GM12878 (cell line): ENCODE measurements around the gene COL4A1. TPM values are rescaled to one million over a fixed set of nuclear protein-coding genes. Genes with fewer than 3 reads are reported as not detected.
A peak's percentile ranks its signal among the peaks of the same experiment; 100 is the strongest.

Experiments
- ATAC-seq: fragments of 200-7000 bp; cut with Tn5 transposase; 3 replicates; pipeline ENCODE4 v1.9.1; 2020; ENCODE audit warnings: mild to moderate bottlenecking, moderate library complexity
- BruUV-seq: library from RNA; stranded (reverse); fragments of 400-500 nt; replicated peaks from 2 replicates; lab custom pipeline; 2021; lab: Mats Ljungman, UMichigan
- CTCF ChIA-PET: fragments of 300-600 bp; sonication (Branson Sonifier 250); formaldehyde crosslinking; extraction: SDS; loops from one replicate; lab custom pipeline; 2021; ENCODE audit warnings: inconsistent platforms; lab: Yijun Ruan, JAX
- POLR2A ChIA-PET: fragments of 350-600 bp; formaldehyde crosslinking; extraction: SDS; loops from one replicate; lab custom pipeline; 2021; ENCODE audit warnings: inconsistent platforms; lab: Charles Lee
- RAD21 ChIA-PET: fragments of 300-600 bp; sonication (Branson Sonifier 250); formaldehyde crosslinking; loops from one replicate; lab custom pipeline; 2023; ENCODE audit warnings: antibody characterized with exemption; ENCODE audit not compliant: unreplicated experiment; lab: Charles Lee
- SMC1A ChIA-PET: fragments of 300-600 bp; sonication (Branson Sonifier 250); formaldehyde crosslinking; loops from one replicate; lab custom pipeline; 2023; ENCODE audit not compliant: unreplicated experiment, uncharacterized antibody; lab: Charles Lee
- DNase-seq: peaks from one replicate; pipeline ENCODE4 v3.0.0-alpha.2; 2011; ENCODE audit warnings: low read depth, low spot score
- FAIRE-seq: peaks from 3 replicates; lab custom pipeline; 2011; peaks lifted over from hg19 to GRCh38; lab: Jason Lieb, UNC
- H2AFZ ChIP-seq: 2 replicates; pipeline ENCODE4 v1.6.0; 2011; ENCODE audit warnings: low read depth, low read length, control low read depth; ENCODE audit not compliant: control insufficient read depth
- H3K27ac ChIP-seq: 2 replicates; pipeline ENCODE4 v1.5.1; 2011; ENCODE audit warnings: control low read depth; ENCODE audit not compliant: control insufficient read depth, insufficient read depth
- H3K27me3 ChIP-seq, 2 experiments: replicated peaks in 1 of 2; 2 replicates each; pipeline versions ENCODE4 v1.6.0 to v1.6.1; 2011; ENCODE audit warnings: low read length in 1 of 2; ENCODE audit not compliant: control insufficient read depth in 2 of 2, insufficient read depth in 2 of 2
- H3K36me3 ChIP-seq, 2 experiments: 2 replicates each; pipeline ENCODE4 v1.5.1; 2011; ENCODE audit warnings: low read length in 1 of 2; ENCODE audit not compliant: control insufficient read depth in 2 of 2, insufficient read depth in 2 of 2
- H3K4me1 ChIP-seq: 2 replicates; pipeline ENCODE4 v1.6.1; 2011; ENCODE audit warnings: mild to moderate bottlenecking, low read length, moderate library complexity, mixed read lengths; ENCODE audit not compliant: control insufficient read depth, insufficient read depth
- H3K4me2 ChIP-seq: 2 replicates; pipeline ENCODE4 v1.6.0; 2011; ENCODE audit warnings: control low read depth; ENCODE audit not compliant: control insufficient read depth, insufficient read depth
- H3K4me3 ChIP-seq: fragments of 200-600 bp; sonication (generic); 2 replicates; pipeline ENCODE4 v1.5.1; 2016
- H3K79me2 ChIP-seq: 2 replicates; pipeline ENCODE4 v1.6.0; 2011; ENCODE audit warnings: low read length; ENCODE audit not compliant: control insufficient read depth, insufficient read depth
- H3K9ac ChIP-seq: 2 replicates; pipeline ENCODE4 v1.8.0; 2011; ENCODE audit warnings: low read length, control low read depth, mixed read lengths; ENCODE audit not compliant: control insufficient read depth, insufficient read depth
- H3K9me3 ChIP-seq: replicated peaks from 3 replicates; pipeline ENCODE4 v1.5.1; 2011; ENCODE audit warnings: mild to moderate bottlenecking, low read length; ENCODE audit not compliant: control insufficient read depth, insufficient read depth
- H4K20me1 ChIP-seq: 2 replicates; pipeline ENCODE4 v1.6.0; 2011; ENCODE audit not compliant: control insufficient read depth, insufficient read depth
- ATF2 ChIP-seq: IDR thresholded peaks from 2 replicates; pipeline ENCODE4 v1.6.1; 2012; ENCODE audit warnings: low read length, inconsistent platforms
- BHLHE40 ChIP-seq, 2 experiments: fragments of 450-650 bp in 1 of 2; IDR thresholded peaks; 2 replicates each; pipeline ENCODE4 v1.6.1; 2011 to 2017; ENCODE audit warnings: low read depth in 2 of 2, borderline replicate concordance in 1 of 2, improper control_type of control experiment in 1 of 2, low read length in 1 of 2, mild to moderate bottlenecking in 1 of 2
- IKZF1 ChIP-seq: fragments of 450-650 bp; conservative IDR thresholded peaks from 2 replicates; pipeline ENCODE4 v1.6.1; 2017; ENCODE audit warnings: antibody characterized with exemption, mild to moderate bottlenecking
- MTA2 ChIP-seq: fragments of 450-650 bp; IDR thresholded peaks from 2 replicates; pipeline ENCODE4 v1.6.1; 2016; ENCODE audit warnings: low read depth, mild to moderate bottlenecking, moderate library complexity
- POLR2AphosphoS5 ChIP-seq: IDR thresholded peaks from 2 replicates; pipeline ENCODE4 v1.6.1; 2011; ENCODE audit warnings: mild to moderate bottlenecking, low read length, inconsistent platforms
- RAD21 ChIP-seq: IDR thresholded peaks from 2 replicates; pipeline ENCODE4 v1.6.1; 2011; ENCODE audit warnings: mild to moderate bottlenecking, low read depth, low read length, moderate library complexity; ENCODE audit not compliant: insufficient read depth
- SMARCA5 ChIP-seq: fragments of 450-650 bp; IDR thresholded peaks from 2 replicates; pipeline ENCODE4 v1.6.1; 2017; ENCODE audit warnings: mild to moderate bottlenecking
- SMC3 ChIP-seq: IDR thresholded peaks from 2 replicates; pipeline ENCODE4 v1.6.1; 2011; ENCODE audit warnings: low read length, improper control_type of control experiment, borderline replicate concordance
- TARDBP ChIP-seq: IDR thresholded peaks from 2 replicates; pipeline ENCODE4 v1.6.1; 2016; ENCODE audit warnings: borderline replicate concordance
- ZNF207 ChIP-seq: fragments of 450-650 bp; IDR thresholded peaks from 2 replicates; pipeline ENCODE4 v1.6.1; 2014; ENCODE audit warnings: antibody characterized with exemption, mild to moderate bottlenecking, borderline replicate concordance
- ZNF384 ChIP-seq: IDR thresholded peaks from 2 replicates; pipeline ENCODE4 v1.6.1; 2012; ENCODE audit warnings: low read depth, mild to moderate bottlenecking, low read length, improper control_type of control experiment, borderline replicate concordance
- WGBS: methylation state at CpG from one replicate; pipeline ENCODE4 v1.1.6; 2016; ENCODE audit warnings: low lambda C conversion rate; ENCODE audit not compliant: insufficient replicate concordance, insufficient coverage; ENCODE audit errors: missing lambda C conversion rate; 5-methylcytosine and 5-hydroxymethylcytosine counted together
- in situ Hi-C: fragments of 300-500 bp; cut with MboI; formaldehyde crosslinking; loops from 9 replicates; pipeline ENCODE4 v1.14.3; 2018; ENCODE audit warnings: mixed read lengths
- intact Hi-C: fragments of 100-400 bp; cut with micrococcal nuclease; formaldehyde crosslinking; loops from one replicate; pipeline ENCODE4 v1.14.2; 2022; ENCODE audit not compliant: unreplicated experiment
- polyA plus RNA-seq, 11 experiments: library from polyadenylated mRNA; depleted of rRNA in 4 of 11; unstranded in 6 of 11; stranded (reverse) in 5 of 11; fragments of >200 nt; fragmentation: Nextera tagmentation in 4 of 11; fragmentation: Illumina TruSeq in 1 of 11; extraction: Ambion mirVana in 4 of 11; extraction: Trizol in 1 of 11; gene quantifications; 1 replicate in 1 of 11; 2 replicates in 10 of 11; pipeline versions ENCODE4 v1.2.1 to v1.2.3, GENCODE V29; 2011 to 2016; ENCODE audit warnings: inconsistent platforms in 2 of 11, missing spikeins in 2 of 11, low read depth in 1 of 11
- total RNA-seq, 4 experiments: library from RNA; depleted of rRNA in 3 of 4; stranded (reverse); fragments of >200 nt in 3 of 4; fragmentation: Illumina TruSeq in 1 of 4; extraction: Trizol in 1 of 4; gene quantifications; 2 replicates each; pipeline versions ENCODE4 v1.2.1 to v1.2.3, GENCODE V29; 2013 to 2021
- TF ChIP-seq, protein P1 (sequence below), 3 experiments: IDR thresholded peaks in 2 of 3; conservative IDR thresholded peaks in 1 of 3; 2 replicates each; pipeline ENCODE4 v1.5.1; 2011; ENCODE audit warnings: low read depth in 3 of 3, low read length in 3 of 3, mild to moderate bottlenecking in 3 of 3, control low read depth in 2 of 3, moderate library complexity in 2 of 3, inconsistent platforms in 1 of 3, mixed read lengths in 1 of 3; ENCODE audit not compliant: control insufficient read depth in 2 of 3, insufficient read depth in 1 of 3; ENCODE audit errors: extremely low read depth in 1 of 3

Gene COL4A1
- total and polyA plus RNA-seq, 10 of the 15 experiments (the other 5 are each of a cell fraction or from before 2014, with no cell fraction given) = 0.07 to 0.31 (median 0.13) TPM; not detected in 6

- Histone ChIP-seq H3K79me2 (no peaks in the 10 kb centered on the region), H3K9ac (no peak overlapping the region), H3K9me3 (no peaks in the 10 kb centered on the region), H3K27me3 (peaks cover 0 to 2% of the 10 kb centered on the region in 2 experiments; a peak in 1 of 4 replicates), H3K4me2 (no peak overlapping the region), H4K20me1 (no peaks in the 10 kb centered on the region), H3K4me3 (no peak overlapping the region), H3K4me1 (no peaks in the 10 kb centered on the region; the same call in 1 of the 2 replicates), H3K27ac (no peak overlapping the region), H2AFZ (no peak overlapping the region), H3K36me3 (no peaks in the 10 kb centered on the region)
- DNase-seq (no peak), FAIRE-seq (peak; percentile 41), ATAC-seq (peak; percentile 85)
- WGBS = 30% methylated on average over 20 of the region's 23 CpGs
- ChIA-PET CTCF (interaction anchor here (0.7 to 2.4 kb wide), 13 partner anchors 9 to 1201 kb away, joined by 3 to 12 read pairs (median 4); no protein-coding TSS in a partner anchor), SMC1A (interaction anchor here (0.7 to 1.7 kb wide), 3 partner anchors 17 to 37 kb away, joined by 3 to 5 read pairs (median 3); no protein-coding TSS in a partner anchor), POLR2A (no interaction called here), RAD21 (interaction anchor here (0.6 to 1.7 kb wide), 5 partner anchors 20 to 1155 kb away, joined by 3 to 4 read pairs (median 4); no protein-coding TSS in a partner anchor)
- intact Hi-C loops = loop anchor here (1.0 to 10.0 kb wide), 3 partner anchors 321 to 1155 kb away; no protein-coding TSS in a partner anchor
- no peak for TF ChIP-seq POLR2AphosphoS5
- TF ChIP-seq RAD21 = peak; percentile 65
- no peak for TF ChIP-seq MTA2
- no peak for TF ChIP-seq ZNF207
- TF ChIP-seq ATF2 = no peak
- TF ChIP-seq, protein P1, sequence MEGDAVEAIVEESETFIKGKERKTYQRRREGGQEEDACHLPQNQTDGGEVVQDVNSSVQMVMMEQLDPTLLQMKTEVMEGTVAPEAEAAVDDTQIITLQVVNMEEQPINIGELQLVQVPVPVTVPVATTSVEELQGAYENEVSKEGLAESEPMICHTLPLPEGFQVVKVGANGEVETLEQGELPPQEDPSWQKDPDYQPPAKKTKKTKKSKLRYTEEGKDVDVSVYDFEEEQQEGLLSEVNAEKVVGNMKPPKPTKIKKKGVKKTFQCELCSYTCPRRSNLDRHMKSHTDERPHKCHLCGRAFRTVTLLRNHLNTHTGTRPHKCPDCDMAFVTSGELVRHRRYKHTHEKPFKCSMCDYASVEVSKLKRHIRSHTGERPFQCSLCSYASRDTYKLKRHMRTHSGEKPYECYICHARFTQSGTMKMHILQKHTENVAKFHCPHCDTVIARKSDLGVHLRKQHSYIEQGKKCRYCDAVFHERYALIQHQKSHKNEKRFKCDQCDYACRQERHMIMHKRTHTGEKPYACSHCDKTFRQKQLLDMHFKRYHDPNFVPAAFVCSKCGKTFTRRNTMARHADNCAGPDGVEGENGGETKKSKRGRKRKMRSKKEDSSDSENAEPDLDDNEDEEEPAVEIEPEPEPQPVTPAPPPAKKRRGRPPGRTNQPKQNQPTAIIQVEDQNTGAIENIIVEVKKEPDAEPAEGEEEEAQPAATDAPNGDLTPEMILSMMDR (IDR thresholded peaks at IDR 0.05 in 2 of 3, conservative IDR thresholded peaks at IDR 0.05 in 1 of 3; ENCODE audit: control insufficient read depth in 2 of 3, extremely low read depth in 1 of 3, insufficient read depth in 1 of 3, low read depth in 3 of 3, low read length in 3 of 3) = peak; percentile 71 to 98 (median 88)
- TF ChIP-seq SMARCA5 = peak; percentile 63; the same call in 1 of the 2 replicates
- 0 out of 4 replicates have a peak, but pooled peaks of 1 of the 2 experiments have one; percentile 8 for TF ChIP-seq BHLHE40 (IDR thresholded peaks at IDR 0.05; ENCODE audit: borderline replicate concordance in 1 of 2, low read depth in 2 of 2, low read length in 1 of 2)
- peak; percentile 69; the same call in 1 of the 2 replicates for TF ChIP-seq SMC3
- no peak for TF ChIP-seq TARDBP
- 0 out of 2 replicates have a peak, but pooled peaks have one; percentile 22 for TF ChIP-seq IKZF1
- peak; percentile 73 for TF ChIP-seq ZNF384
- BruUV-seq = no TSS peak
- in situ Hi-C loops = no loop called here
Observed at GRCh38 chr13:110116072-110116487, 190.9 kb downstream of the COL4A1 start.
